GM23338 (cell line): Measurements from ENCODE around the gene ADGRD1. TPM values are rescaled to one million over a fixed set of nuclear protein-coding genes. Genes with fewer than 3 reads are reported as not detected.

Source experiments
- ATAC-seq: fragments of 200-7000 bp; cut with Tn5 transposase; 3 replicates; pipeline ENCODE4 v1.9.1; 2020
- DNase-seq: peaks from one replicate; pipeline ENCODE4 v3.0.0-alpha.2; 2015; ENCODE audit warnings: low spot score
- H2AFZ ChIP-seq: fragments of 200-600 bp; sonication (generic); 2 replicates; pipeline ENCODE4 v1.8.0; 2016; ENCODE audit warnings: antibody characterized with exemption, mild to moderate bottlenecking, moderate library complexity
- H3F3A ChIP-seq: fragments of 200-600 bp; sonication (generic); replicated peaks from 2 replicates; pipeline ENCODE4 v1.8.0; 2017; ENCODE audit warnings: antibody characterized with exemption, mixed run types, low read depth
- H3K27ac ChIP-seq: fragments of 200-600 bp; sonication (generic); 2 replicates; pipeline ENCODE4 v1.6.1; 2016; ENCODE audit warnings: low read depth
- H3K27me3 ChIP-seq: fragments of 200-600 bp; sonication (generic); 2 replicates; pipeline ENCODE4 v1.8.0; 2016; ENCODE audit warnings: mild to moderate bottlenecking, mixed run types, moderate library complexity; ENCODE audit not compliant: insufficient read depth
- H3K36me3 ChIP-seq: fragments of 200-600 bp; sonication (generic); 2 replicates; pipeline ENCODE4 v1.8.0; 2016; ENCODE audit warnings: mild to moderate bottlenecking; ENCODE audit not compliant: insufficient read depth
- H3K4me1 ChIP-seq: fragments of 200-600 bp; sonication (generic); 2 replicates; pipeline ENCODE4 v1.8.0; 2016; ENCODE audit warnings: mild to moderate bottlenecking, moderate library complexity; ENCODE audit not compliant: insufficient read depth
- H3K4me2 ChIP-seq: fragments of 200-600 bp; sonication (generic); 2 replicates; pipeline ENCODE4 v1.7.1; 2017; ENCODE audit warnings: mixed run types
- H3K4me3 ChIP-seq: fragments of 200-600 bp; sonication (generic); 2 replicates; pipeline ENCODE4 v1.6.1; 2016; ENCODE audit warnings: mixed run types
- H3K79me2 ChIP-seq: fragments of 200-600 bp; sonication (generic); replicated peaks from 2 replicates; pipeline ENCODE4 v1.8.0; 2017; ENCODE audit warnings: mild to moderate bottlenecking; ENCODE audit not compliant: insufficient read depth
- H3K9me2 ChIP-seq: fragments of 200-600 bp; sonication (generic); 2 replicates; pipeline ENCODE4 v1.8.0; 2017; ENCODE audit not compliant: insufficient read depth
- H4K20me1 ChIP-seq: fragments of 200-600 bp; sonication (generic); replicated peaks from 2 replicates; pipeline ENCODE4 v1.8.0; 2017; ENCODE audit warnings: mild to moderate bottlenecking; ENCODE audit not compliant: insufficient read depth
- H3K27ac Mint-ChIP-seq: 2 replicates; pipeline ENCODE4 v1.8.0; 2020; ENCODE audit warnings: inconsistent platforms, mild to moderate bottlenecking, moderate library complexity, mixed read lengths
- H3K27me3 Mint-ChIP-seq: 3 replicates; pipeline ENCODE4 v1.8.0; 2022; ENCODE audit warnings: low read depth, mild to moderate bottlenecking, moderate library complexity, mixed read lengths, inconsistent platforms; ENCODE audit not compliant: insufficient read depth, poor library complexity
- H3K36me3 Mint-ChIP-seq: 3 replicates; pipeline ENCODE4 v1.8.0; 2021; ENCODE audit warnings: low read depth, mild to moderate bottlenecking, inconsistent platforms, moderate library complexity, mixed read lengths
- H3K4me1 Mint-ChIP-seq: 3 replicates; pipeline ENCODE4 v1.8.0; 2020; ENCODE audit warnings: mild to moderate bottlenecking, inconsistent platforms, mixed read lengths
- H3K4me3 Mint-ChIP-seq: 3 replicates; pipeline ENCODE4 v1.8.0; 2021; ENCODE audit warnings: moderate library complexity, mild to moderate bottlenecking, inconsistent platforms, mixed read lengths
- H3K9me3 Mint-ChIP-seq: 3 replicates; pipeline ENCODE4 v1.8.0; 2020; ENCODE audit warnings: moderate library complexity, mild to moderate bottlenecking, inconsistent platforms, mixed read lengths
- CREB1 ChIP-seq: fragments of 250-450 bp; sonication (Bioruptor Pico); IDR thresholded peaks from 2 replicates; pipeline ENCODE4 v1.5.0; 2020; ENCODE audit warnings: low read depth, mild to moderate bottlenecking, moderate library complexity
- CTCF ChIP-seq, 2 experiments: fragments of 200-600 bp in 1 of 2; sonication (generic) in 1 of 2; conservative IDR thresholded peaks; 2 replicates each; pipeline versions ENCODE4 v1.5.1 to v1.6.1; 2016 to 2017; ENCODE audit warnings: antibody characterized with exemption in 2 of 2, low read depth in 2 of 2, mild to moderate bottlenecking in 2 of 2, moderate library complexity in 1 of 2
- ETS1 ChIP-seq: IDR thresholded peaks from 2 replicates; pipeline ENCODE4 v1.6.1; 2016; ENCODE audit warnings: antibody characterized with exemption
- EZH2 ChIP-seq: fragments of 200-600 bp; sonication (generic); IDR thresholded peaks from one replicate; pipeline ENCODE4 v1.8.0; 2017; ENCODE audit warnings: antibody characterized with exemption, mild to moderate bottlenecking, low read depth; ENCODE audit not compliant: unreplicated experiment
- EZH2phosphoT487 ChIP-seq: fragments of 200-600 bp; sonication (generic); IDR thresholded peaks from one replicate; pipeline ENCODE4 v1.8.1; 2018; ENCODE audit warnings: antibody characterized with exemption; ENCODE audit not compliant: unreplicated experiment
- JUNB ChIP-seq: IDR thresholded peaks from one replicate; pipeline ENCODE4 v1.6.1; 2016; ENCODE audit warnings: antibody characterized with exemption; ENCODE audit not compliant: unreplicated experiment
- NANOG ChIP-seq: IDR thresholded peaks from 2 replicates; pipeline ENCODE4 v1.6.1; 2016; ENCODE audit warnings: antibody characterized with exemption, borderline replicate concordance
- POLR2AphosphoS5 ChIP-seq: IDR thresholded peaks from 2 replicates; pipeline ENCODE4 v1.6.1; 2016; ENCODE audit warnings: antibody characterized with exemption, low read depth
- REST ChIP-seq: IDR thresholded peaks from one replicate; pipeline ENCODE4 v1.6.1; 2018; ENCODE audit warnings: antibody characterized with exemption; ENCODE audit not compliant: unreplicated experiment
- STAT1 ChIP-seq: IDR thresholded peaks from one replicate; pipeline ENCODE4 v1.6.1; 2016; ENCODE audit warnings: antibody characterized with exemption; ENCODE audit not compliant: unreplicated experiment
- ZNF114 ChIP-seq: fragments of 250-450 bp; sonication (Bioruptor Pico); IDR thresholded peaks from 2 replicates; pipeline ENCODE4 v1.5.0; 2020; ENCODE audit warnings: mild to moderate bottlenecking, moderate library complexity
- ZNF331 ChIP-seq: fragments of 250-450 bp; sonication (Bioruptor Pico); IDR thresholded peaks from 2 replicates; pipeline ENCODE4 v1.5.0; 2020; ENCODE audit warnings: low read depth, mild to moderate bottlenecking, moderate library complexity
- ZNF462 ChIP-seq: fragments of 250-450 bp; sonication (Bioruptor Pico); IDR thresholded peaks from 2 replicates; pipeline ENCODE4 v1.5.0; 2020; ENCODE audit warnings: mild to moderate bottlenecking, moderate library complexity
- polyA plus RNA-seq: library from polyadenylated mRNA; unstranded; fragments of >200 nt; fragmentation: Nextera tagmentation; extraction: Ambion mirVana; gene quantifications from 2 replicates; pipeline ENCODE4 v1.2.1, GENCODE V29; 2016
- total RNA-seq: library from RNA; depleted of rRNA; stranded (reverse); fragments of >200 nt; shearing (Covaris generic); gene quantifications from 2 replicates; pipeline ENCODE4 v1.2.3, GENCODE V29; 2014

Gene ADGRD1
- total and polyA plus RNA-seq, 2 experiments from 2014 or later: 1.4 TPM; not detected in 1

GRCh38 chr12:131041968-131042833 is 88.5 kb downstream of the ADGRD1 start:
- H3K36me3 ChIP-seq: no peaks in the 10 kb centered on the region
- Mint-ChIP-seq H3K27me3 (peaks cover 5% of the 10 kb centered on the region), H3K36me3 (peaks cover 5% of the 10 kb centered on the region), H3K4me3 (no peak overlapping the region), H3K9me3 (peaks cover 14% of the 10 kb centered on the region), H3K27ac (no peak overlapping the region), H3K4me1 (no peaks in the 10 kb centered on the region; the same call in 2 of the 3 replicates)
- DNase-seq (no peak), ATAC-seq (no peak; the same call in 2 of the 3 replicates)
- no peaks in the 10 kb centered on the region for H3K79me2 ChIP-seq
- no peak overlapping the region for H3K4me2 ChIP-seq
- no peaks in the 10 kb centered on the region for H3K27me3 ChIP-seq
- H3K4me1 ChIP-seq: no peaks in the 10 kb centered on the region
- H2AFZ ChIP-seq: no peak overlapping the region
- no peaks in the 10 kb centered on the region for H3F3A ChIP-seq
- H3K4me3 ChIP-seq: no peak overlapping the region
- no peak overlapping the region for H3K27ac ChIP-seq
- TF ChIP-seq POLR2AphosphoS5 (no peak), ZNF331 (CRISPR knock-in tag) (no peak), EZH2phosphoT487 (no peak), ZNF462 (CRISPR knock-in tag) (no peak), EZH2 (no peak), ETS1 (no peak), CTCF (conservative IDR thresholded peaks at IDR 0.05; ENCODE audit: low read depth in 2 of 2) (no peak), STAT1 (no peak), CREB1 (CRISPR knock-in tag) (no peak), JUNB (no peak), ZNF114 (CRISPR knock-in tag) (no peak), NANOG (no peak), REST (no peak)
- no peaks in the 10 kb centered on the region for H3K9me2 ChIP-seq
- H4K20me1 ChIP-seq: no peaks in the 10 kb centered on the region
